Hippocampal formation (tissue), 2 donors: ENCODE data around the gene ZNF391.
"Not testable (repeated sequence)": the region's sequence is repeated elsewhere in the genome, so short reads cannot be mapped to it uniquely, and the experiment has no call there.

Experiments used
- DNase-seq, 2 donors: peaks; one replicate each; lab custom pipeline; 2025; lab: John Stamatoyannopoulos, UW

Gene ZNF391

GRCh38 chr6:27422651-27423332 is 34.2 kb downstream of the ZNF391 start:
- no peak for DNase-seq

GRCh38 chr6:27424851-27425250 is 36.3 kb downstream of the ZNF391 start:
- not testable (repeated sequence) for DNase-seq

- peak; percentile 9 to 69 for DNase-seq
These were observed 37.6 kb downstream of the ZNF391 start for GRCh38 chr6:27426045-27426620.

GRCh38 chr6:27428502-27428901 is 39.9 kb downstream of the ZNF391 start:
- DNase-seq, result no peak

GRCh38 chr6:27428966-27429365 is 40.4 kb downstream of the ZNF391 start:
- DNase-seq, result no peak

GRCh38 chr6:27433714-27434113 is 45.2 kb downstream of the ZNF391 start:
- no peak for DNase-seq

- no peak for DNase-seq
These were observed 50.8 kb downstream of the ZNF391 start for GRCh38 chr6:27439371-27439770.

- DNase-seq, result no peak
These were observed 52.4 kb downstream of the ZNF391 start for GRCh38 chr6:27441001-27441400.

GRCh38 chr6:27442932-27443331 is 54.4 kb downstream of the ZNF391 start:
- DNase-seq, result no peak

- no peak for DNase-seq
These were observed 59.9 kb downstream of the ZNF391 start for GRCh38 chr6:27448456-27448855.

GRCh38 chr6:27451660-27452390 is 63.3 kb downstream of the ZNF391 start:
- DNase-seq, result no peak

GRCh38 chr6:27452496-27452897 is 63.9 kb downstream of the ZNF391 start:
- no peak for DNase-seq
